Astrocyte of the spinal cord (primary cell): ENCODE results near the gene DIP2C.
"Not testable (repeated sequence)": the region's sequence is repeated elsewhere in the genome, so short reads cannot be mapped to it uniquely, and the experiment has no call there.

ENCODE experiments used
- DNase-seq: peaks from one replicate; pipeline ENCODE4 v3.0.0; 2011; ENCODE audit warnings: low read depth, low spot score
- H3K4me3 ChIP-seq: 2 replicates; pipeline ENCODE4 v1.5.1; 2011; ENCODE audit warnings: low read depth, mild to moderate bottlenecking, low read length, moderate library complexity
- in situ Hi-C: cut with HindIII; loops from 2 replicates; pipeline ENCODE4 v1.10.0; 2017; ENCODE audit warnings: low sequenced_read_pairs
- TF ChIP-seq, protein P1 (sequence below): IDR thresholded peaks from 2 replicates; pipeline ENCODE4 v1.5.1; 2012; ENCODE audit warnings: low read depth, mild to moderate bottlenecking, low read length, inconsistent platforms

Gene DIP2C

GRCh38 chr10:716821-717220 lies 27.4 kb upstream of the DIP2C start:
- TF ChIP-seq, protein P1, sequence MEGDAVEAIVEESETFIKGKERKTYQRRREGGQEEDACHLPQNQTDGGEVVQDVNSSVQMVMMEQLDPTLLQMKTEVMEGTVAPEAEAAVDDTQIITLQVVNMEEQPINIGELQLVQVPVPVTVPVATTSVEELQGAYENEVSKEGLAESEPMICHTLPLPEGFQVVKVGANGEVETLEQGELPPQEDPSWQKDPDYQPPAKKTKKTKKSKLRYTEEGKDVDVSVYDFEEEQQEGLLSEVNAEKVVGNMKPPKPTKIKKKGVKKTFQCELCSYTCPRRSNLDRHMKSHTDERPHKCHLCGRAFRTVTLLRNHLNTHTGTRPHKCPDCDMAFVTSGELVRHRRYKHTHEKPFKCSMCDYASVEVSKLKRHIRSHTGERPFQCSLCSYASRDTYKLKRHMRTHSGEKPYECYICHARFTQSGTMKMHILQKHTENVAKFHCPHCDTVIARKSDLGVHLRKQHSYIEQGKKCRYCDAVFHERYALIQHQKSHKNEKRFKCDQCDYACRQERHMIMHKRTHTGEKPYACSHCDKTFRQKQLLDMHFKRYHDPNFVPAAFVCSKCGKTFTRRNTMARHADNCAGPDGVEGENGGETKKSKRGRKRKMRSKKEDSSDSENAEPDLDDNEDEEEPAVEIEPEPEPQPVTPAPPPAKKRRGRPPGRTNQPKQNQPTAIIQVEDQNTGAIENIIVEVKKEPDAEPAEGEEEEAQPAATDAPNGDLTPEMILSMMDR, result no peak
- no peak for DNase-seq
- in situ Hi-C loops, result no loop called here
- H3K4me3 ChIP-seq, result no peak overlapping the region

DNA sequence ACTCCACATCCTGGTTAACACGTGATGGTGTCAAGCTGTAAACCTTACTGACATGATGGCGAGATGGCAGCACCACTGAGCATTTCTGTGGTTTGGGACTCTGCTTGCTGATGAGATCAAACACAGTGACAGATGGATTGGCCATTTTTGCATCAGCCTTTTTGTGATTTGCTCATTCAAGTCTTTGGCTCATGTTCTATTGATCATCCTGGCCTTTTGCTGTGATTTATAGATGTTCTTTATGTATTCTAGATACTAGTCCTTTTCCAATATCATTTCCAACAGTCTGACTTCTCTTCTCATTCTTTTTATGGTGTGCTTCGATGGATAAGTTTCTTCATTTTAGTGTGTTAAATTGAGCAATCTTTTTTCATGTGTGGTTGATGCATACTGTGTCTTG lies 24.7 kb upstream of the DIP2C start:
- TF ChIP-seq, protein P1, result no peak
- in situ Hi-C loops, result no loop called here
- DNase-seq, result no peak
- H3K4me3 ChIP-seq, result no peak overlapping the region

DNA sequence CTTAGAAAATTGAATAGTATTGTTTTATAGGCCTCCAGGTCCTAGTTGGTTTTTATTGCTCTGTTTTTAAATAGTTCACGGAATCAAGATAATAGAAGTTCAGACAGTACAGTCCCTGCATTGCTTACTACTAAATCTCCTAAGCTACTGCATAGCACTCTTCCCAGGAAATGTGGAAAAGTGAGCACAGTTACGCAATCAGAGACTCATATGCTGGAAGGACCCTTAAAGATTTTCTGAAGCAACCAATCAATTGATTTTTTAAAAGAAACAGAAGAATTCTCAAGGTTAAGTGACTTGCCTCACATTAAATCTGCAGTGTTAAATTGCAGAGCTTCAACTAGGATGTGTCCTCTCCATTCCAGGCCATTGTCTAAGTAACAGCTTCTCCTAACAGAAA lies 23.1 kb upstream of the DIP2C start:
- no peak overlapping the region for H3K4me3 ChIP-seq
- in situ Hi-C loops, result no loop called here
- no peak for DNase-seq
- TF ChIP-seq, protein P1, result no peak

- no peak for DNase-seq
- TF ChIP-seq, protein P1, result no peak
- in situ Hi-C loops, result no loop called here
- H3K4me3 ChIP-seq, result no peak overlapping the region
Measured at GRCh38 chr10:712089-712488, 22.6 kb upstream of the DIP2C start.

GRCh38 chr10:707861-708260 lies 18.4 kb upstream of the DIP2C start:
- no peak overlapping the region for H3K4me3 ChIP-seq
- DNase-seq, result no peak
- in situ Hi-C loops, result no loop called here
- TF ChIP-seq, protein P1, result no peak

GRCh38 chr10:707456-707855 lies 18.0 kb upstream of the DIP2C start:
- TF ChIP-seq, protein P1, result no peak
- H3K4me3 ChIP-seq, result no peak overlapping the region
- no peak for DNase-seq
- in situ Hi-C loops, result no loop called here

DNA sequence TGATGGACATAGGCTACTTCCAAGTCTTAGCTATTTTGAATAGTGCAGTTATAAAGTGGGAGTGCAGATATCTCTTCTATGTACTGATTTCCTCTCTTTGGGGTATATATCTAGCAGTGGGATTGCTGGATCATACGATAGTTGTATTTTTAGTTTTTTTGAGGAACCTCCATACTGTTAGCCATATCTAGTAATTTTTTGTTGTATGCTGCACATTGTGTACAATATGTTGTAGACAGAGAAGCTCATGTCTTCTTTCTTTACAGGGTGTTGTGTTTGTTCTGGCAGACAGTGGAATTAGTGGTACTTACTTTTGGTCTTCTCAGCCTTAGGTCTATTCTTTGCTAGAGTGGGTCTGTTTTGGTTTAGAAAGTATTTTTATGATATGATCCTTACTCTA lies 13.7 kb upstream of the DIP2C start:
- no peak for DNase-seq
- TF ChIP-seq, protein P1, result no peak
- in situ Hi-C loops, result no loop called here
- no peak overlapping the region for H3K4me3 ChIP-seq

DNA sequence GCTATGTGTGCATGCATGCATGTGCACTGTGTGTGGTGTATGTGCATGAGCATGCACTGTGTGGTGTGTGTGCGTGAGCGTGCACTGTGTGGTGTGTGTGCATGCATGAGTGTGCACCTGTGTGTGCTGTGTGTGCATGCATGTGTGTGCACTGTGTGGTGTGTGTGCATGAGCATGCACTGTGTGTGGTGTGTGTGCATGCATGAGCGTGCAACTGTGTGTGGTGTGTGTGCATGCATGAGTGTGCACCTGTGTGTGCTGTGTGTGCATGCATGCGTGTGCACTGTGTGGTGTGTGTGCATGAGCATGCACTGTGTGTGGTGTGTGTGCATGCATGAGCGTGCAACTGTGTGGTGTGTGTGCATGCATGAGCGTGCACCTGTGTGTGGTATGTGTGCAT lies 10.7 kb upstream of the DIP2C start:
- DNase-seq, H3K4me3 ChIP-seq, in situ Hi-C loops: not testable (repeated sequence)
